ENCODE results near the gene RNF224.

Gene RNF224

GRCh38 chr9:137243626-137244485 lies 16.6 kb downstream of the RNF224 start:
- no peaks in the 10 kb centered on the region for H3K9me3 Mint-ChIP-seq
- peak overlapping the region; percentile 55 for H3K27ac Mint-ChIP-seq
- H3K4me1 Mint-ChIP-seq (ENCODE audit: low read depth), result peaks cover 24% of the 10 kb centered on the region
- H3K4me3 Mint-ChIP-seq, result peak overlapping the region; percentile 85
- no peaks in the 10 kb centered on the region for H3K27me3 Mint-ChIP-seq
- H3K36me3 Mint-ChIP-seq (ENCODE audit: low read depth), result peaks cover 27% of the 10 kb centered on the region

- peaks cover 27% of the 10 kb centered on the region for H3K36me3 Mint-ChIP-seq (ENCODE audit: low read depth)
- H3K9me3 Mint-ChIP-seq, result no peaks in the 10 kb centered on the region
- H3K4me3 Mint-ChIP-seq, result no peak overlapping the region
- H3K27me3 Mint-ChIP-seq, result no peaks in the 10 kb centered on the region
- H3K27ac Mint-ChIP-seq, result no peak overlapping the region
- peaks cover 17% of the 10 kb centered on the region for H3K4me1 Mint-ChIP-seq (ENCODE audit: low read depth)
These were observed 17.5 kb downstream of the RNF224 start for GRCh38 chr9:137244486-137245449.

DNA sequence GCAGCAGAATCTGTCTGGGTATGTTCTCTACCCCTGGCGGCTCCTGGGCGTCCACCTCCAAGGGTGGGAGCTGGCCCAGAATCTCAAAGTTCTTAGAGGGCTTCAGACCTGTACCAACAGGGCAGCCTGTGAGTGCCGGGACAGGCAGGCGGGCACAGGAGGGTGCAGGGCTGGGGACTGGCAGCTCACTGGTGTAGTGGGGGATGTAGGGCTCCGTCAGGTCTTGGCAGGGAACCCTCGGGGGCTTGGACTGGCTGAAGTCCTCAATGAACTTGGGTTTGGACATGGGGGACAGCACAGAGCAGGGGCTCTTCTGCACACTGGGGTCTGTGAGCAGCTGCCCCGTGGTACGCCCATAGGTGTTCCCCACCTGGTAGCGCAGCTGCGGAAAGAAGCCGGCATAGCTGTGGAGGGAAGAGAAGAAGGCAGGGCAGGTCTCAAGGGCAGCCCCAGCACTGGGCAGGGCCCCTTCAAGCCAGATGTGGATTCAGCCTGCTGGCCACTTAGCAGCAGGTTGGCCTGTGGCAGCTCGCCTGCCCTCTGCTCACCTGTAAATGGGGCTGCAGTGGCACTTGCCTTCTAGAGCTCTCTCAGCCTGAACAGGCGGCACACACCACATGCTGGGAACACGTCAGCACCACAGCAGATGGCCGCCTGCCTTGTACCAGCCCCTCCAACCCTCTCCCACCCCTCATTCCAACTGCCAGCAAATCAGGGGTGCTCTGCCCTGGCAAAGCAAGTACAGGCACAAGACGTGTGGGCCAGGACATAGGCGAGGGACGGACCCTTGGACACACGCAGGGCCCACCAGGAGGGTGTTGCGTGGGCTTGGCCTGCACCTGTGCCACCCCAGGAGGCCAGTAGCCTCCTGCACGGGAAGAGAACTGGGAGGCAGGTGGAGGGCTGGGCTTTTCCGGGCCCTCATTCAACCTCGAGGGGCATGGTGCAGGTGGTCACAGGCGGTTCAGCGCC lies 18.4 kb downstream of the RNF224 start:
- Mint-ChIP-seq H3K36me3 (ENCODE audit: low read depth) (peaks cover 27% of the 10 kb centered on the region), H3K4me1 (ENCODE audit: low read depth) (peaks cover 15% of the 10 kb centered on the region), H3K27me3 (no peaks in the 10 kb centered on the region), H3K4me3 (no peak overlapping the region), H3K27ac (no peak overlapping the region), H3K9me3 (no peaks in the 10 kb centered on the region)

DNA sequence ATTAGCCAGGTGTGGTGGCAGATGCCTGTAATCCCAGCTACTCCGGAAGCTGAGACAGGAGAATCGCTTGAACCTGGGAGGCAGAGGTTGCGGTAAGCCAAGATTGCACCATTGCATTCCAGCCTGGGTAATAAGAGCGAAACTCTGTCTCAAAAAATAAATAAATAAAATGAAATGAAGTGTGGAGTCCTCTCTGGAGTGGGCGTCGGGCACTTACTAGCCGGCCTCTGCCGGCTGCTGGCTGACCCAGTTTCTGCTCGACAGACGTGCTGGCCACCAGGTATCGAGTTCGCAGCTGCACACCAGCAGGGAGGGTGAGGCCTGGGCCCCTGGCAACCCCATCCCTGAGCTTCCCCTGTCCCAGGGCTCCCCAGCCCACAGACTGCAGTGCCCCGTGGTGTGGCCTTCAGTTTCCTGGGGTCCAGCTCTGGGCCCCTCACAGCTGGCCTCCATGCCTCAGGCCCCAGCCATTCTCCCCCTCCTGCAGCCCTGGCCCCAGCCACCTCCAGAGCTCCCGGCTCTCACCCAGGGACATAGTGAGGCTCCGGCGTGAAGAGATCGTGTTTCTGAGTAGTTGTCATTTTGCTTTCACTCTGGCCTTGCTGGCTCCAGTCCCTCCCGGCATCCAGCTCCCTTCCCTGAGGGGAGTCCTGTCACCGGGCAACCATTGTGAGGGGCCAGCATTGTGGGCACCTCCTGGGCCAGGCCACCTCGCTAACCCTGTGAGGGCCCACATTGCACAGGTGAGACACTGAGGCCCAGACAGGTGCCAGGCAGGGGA lies 20.0 kb downstream of the RNF224 start:
- Mint-ChIP-seq H3K27ac (no peak overlapping the region), H3K4me1 (ENCODE audit: low read depth) (peaks cover 11% of the 10 kb centered on the region), H3K36me3 (ENCODE audit: low read depth) (peaks cover 17% of the 10 kb centered on the region), H3K9me3 (no peaks in the 10 kb centered on the region), H3K4me3 (no peak overlapping the region), H3K27me3 (no peaks in the 10 kb centered on the region)

DNA sequence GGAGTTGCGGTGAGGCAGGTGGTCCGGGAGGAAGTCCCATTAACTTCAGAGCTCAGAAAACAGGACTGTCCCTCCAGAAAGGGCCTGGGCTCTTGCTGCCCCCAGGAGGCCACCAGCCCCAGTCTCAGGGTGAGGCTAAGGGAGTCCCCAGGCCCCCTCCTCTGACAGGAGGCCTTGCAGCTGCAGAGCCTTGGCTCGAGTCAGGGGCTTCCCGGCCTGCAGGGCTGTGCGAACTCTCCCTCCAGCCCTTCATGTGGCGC lies 20.5 kb downstream of the RNF224 start:
- no peaks in the 10 kb centered on the region for H3K27me3 Mint-ChIP-seq
- no peak overlapping the region for H3K4me3 Mint-ChIP-seq
- peaks cover 11% of the 10 kb centered on the region for H3K36me3 Mint-ChIP-seq (ENCODE audit: low read depth)
- no peak overlapping the region for H3K27ac Mint-ChIP-seq
- no peaks in the 10 kb centered on the region for H3K9me3 Mint-ChIP-seq
- H3K4me1 Mint-ChIP-seq (ENCODE audit: low read depth), result peaks cover 6% of the 10 kb centered on the region

GRCh38 chr9:137250329-137251193 lies 23.3 kb downstream of the RNF224 start:
- no peak overlapping the region for H3K27ac Mint-ChIP-seq

DNA sequence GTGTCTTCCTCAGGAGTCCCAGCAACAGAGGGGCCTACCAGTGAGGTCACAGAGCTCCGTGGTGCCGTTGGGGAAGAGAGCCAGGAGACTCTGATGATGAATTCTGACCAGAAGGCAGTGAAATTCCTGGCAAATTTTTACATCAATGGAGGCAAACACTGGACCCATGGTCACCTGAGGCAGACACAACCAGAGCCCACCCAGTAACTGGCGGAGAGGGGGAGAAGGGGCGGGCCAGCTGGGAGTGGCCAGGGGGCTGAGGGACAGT lies 23.8 kb downstream of the RNF224 start, which contains the start of gene STPG3:
TSS of gene STPG3 (plus strand) at position 93 of the 268 bp plus-strand sequence. CDS start at position 94, 1 bp downstream.
- Mint-ChIP-seq H3K36me3 (ENCODE audit: low read depth) (no peaks in the 10 kb centered on the region), H3K27ac (no peak within 1 kb of the TSS), H3K4me1 (ENCODE audit: low read depth) (peaks cover 6% of the 10 kb centered on the region), H3K9me3 (no peaks in the 10 kb centered on the region), H3K4me3 (no peak within 1 kb of the TSS), H3K27me3 (no peaks in the 10 kb centered on the region)

More at GRCh38 chr9:137250329-137251193, 23.3 kb downstream of the RNF224 start:
- no peaks in the 10 kb centered on the region for H3K27me3 Mint-ChIP-seq
- H3K36me3 Mint-ChIP-seq (ENCODE audit: low read depth), result no peaks in the 10 kb centered on the region
- no peaks in the 10 kb centered on the region for H3K9me3 Mint-ChIP-seq
- H3K4me3 Mint-ChIP-seq, result no peak overlapping the region
- H3K4me1 Mint-ChIP-seq (ENCODE audit: low read depth), result peaks cover 5% of the 10 kb centered on the region

GRCh38 chr9:137251490-137252268 lies 24.4 kb downstream of the RNF224 start:
- H3K27ac Mint-ChIP-seq, result no peak overlapping the region
- H3K27me3 Mint-ChIP-seq, result no peaks in the 10 kb centered on the region
- no peak overlapping the region for H3K4me3 Mint-ChIP-seq
- no peaks in the 10 kb centered on the region for H3K36me3 Mint-ChIP-seq (ENCODE audit: low read depth)
- H3K9me3 Mint-ChIP-seq, result no peaks in the 10 kb centered on the region
- H3K4me1 Mint-ChIP-seq (ENCODE audit: low read depth), result peaks cover 11% of the 10 kb centered on the region

DNA sequence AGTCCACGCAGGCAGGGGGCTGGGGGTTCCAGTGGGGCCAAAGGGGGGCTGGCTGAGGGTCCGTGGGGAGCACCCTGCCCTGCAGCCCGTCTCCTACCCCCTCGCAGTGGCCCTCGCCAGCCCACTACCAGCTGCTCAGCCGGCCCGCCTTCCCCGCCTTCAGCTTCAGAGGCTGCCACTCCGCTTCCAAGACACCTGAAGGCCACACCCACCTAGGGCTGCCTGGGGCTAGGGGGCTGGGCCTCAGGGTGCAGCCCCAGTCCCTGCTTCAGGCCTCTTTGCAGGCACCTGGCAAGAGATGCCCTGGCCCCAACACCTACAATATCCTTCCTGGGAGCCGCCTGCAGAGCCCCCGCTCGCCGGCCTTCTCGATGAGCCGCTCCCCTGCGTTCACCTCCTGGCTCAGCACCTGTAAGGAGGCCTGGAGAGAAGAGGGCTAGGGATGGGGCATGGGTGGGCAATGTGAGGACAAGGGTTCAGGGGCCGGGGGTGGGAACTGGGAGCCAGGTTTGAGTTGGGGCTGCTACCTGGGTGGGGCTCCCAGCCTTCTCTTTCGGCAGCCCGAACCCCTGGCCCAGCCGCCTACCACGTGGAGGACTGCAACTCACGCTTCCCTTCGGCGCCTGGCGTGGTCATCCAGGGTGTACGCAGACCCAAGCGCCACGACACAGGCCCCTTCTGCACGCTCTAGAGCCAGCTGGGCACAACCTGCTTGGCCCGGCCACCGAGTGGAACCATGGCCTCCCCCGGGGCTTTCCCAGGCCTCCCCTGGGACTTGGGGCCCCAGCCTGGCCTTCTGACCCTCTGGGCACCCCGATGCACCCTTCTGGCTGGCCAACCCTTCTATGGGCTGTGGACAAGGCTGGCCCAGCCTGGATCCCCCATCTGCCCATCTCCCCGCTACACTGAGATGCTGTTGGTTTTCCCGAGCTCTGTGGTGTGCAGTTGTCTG lies 25.5 kb downstream of the RNF224 start:
- no peak overlapping the region for H3K4me3 Mint-ChIP-seq
- H3K36me3 Mint-ChIP-seq (ENCODE audit: low read depth), result no peaks in the 10 kb centered on the region
- peaks cover 17% of the 10 kb centered on the region for H3K4me1 Mint-ChIP-seq (ENCODE audit: low read depth)
- no peak overlapping the region for H3K27ac Mint-ChIP-seq
- H3K27me3 Mint-ChIP-seq, result no peaks in the 10 kb centered on the region
- H3K9me3 Mint-ChIP-seq, result no peaks in the 10 kb centered on the region

DNA sequence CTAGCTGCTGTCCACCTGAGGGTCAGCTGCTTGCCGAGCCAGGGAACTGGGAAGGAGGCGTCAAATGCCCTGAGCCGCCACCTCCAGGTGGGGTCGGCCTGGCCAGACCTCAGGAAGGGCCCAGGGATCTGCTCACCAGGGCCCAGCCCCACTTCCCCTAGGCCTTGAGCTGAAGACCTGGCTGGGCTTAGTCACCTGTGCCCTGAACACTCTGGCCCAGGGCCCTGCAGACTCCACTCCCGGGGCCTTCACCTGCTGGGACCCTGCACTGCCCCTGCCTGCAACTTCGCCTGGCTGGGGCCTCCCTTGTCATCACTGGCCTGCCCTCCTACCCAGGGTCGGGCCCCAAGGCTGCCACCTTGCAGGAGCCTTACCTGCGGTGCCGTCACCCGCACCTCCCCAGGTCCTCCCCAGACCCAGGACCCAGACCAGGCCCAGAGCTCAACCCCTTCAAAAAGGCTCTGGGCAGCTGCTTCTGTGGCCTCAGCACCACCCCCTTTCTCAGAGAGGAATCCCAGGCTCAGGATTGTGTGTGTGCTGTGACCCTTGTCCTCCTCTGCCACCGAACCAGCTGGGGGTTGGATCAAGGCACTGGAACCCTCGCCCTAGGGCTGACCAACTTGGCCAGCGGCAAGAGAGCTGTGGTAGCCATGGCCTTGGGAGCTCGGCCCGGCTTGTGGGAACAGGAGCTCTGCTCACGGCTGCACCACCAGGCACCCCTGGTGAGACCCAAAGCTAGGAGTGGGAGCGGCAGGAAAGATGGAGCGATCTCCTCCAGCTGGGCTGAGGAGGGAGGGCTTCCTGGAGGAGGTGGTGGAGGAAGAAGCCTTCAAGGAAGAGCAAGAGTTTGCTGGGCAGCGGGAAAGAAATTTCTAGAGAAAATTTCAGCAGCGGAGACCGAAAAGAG lies 26.7 kb downstream of the RNF224 start:
- H3K27me3 Mint-ChIP-seq, result no peaks in the 10 kb centered on the region
- peak overlapping the region; percentile 85 for H3K27ac Mint-ChIP-seq
- peak overlapping the region; percentile 81 for H3K4me3 Mint-ChIP-seq
- peaks cover 17% of the 10 kb centered on the region for H3K4me1 Mint-ChIP-seq (ENCODE audit: low read depth)
- peaks cover 4% of the 10 kb centered on the region for H3K36me3 Mint-ChIP-seq (ENCODE audit: low read depth)
- H3K9me3 Mint-ChIP-seq, result no peaks in the 10 kb centered on the region

Measured in stimulated activated naive CD8-positive, alpha-beta T cell treated with anti-CD3 and anti-CD28 coated beads, Interleukin-15, Interleukin-2, amounts not matched to agents 100 ng/mL and 50 ng/mL, for 24 hours (primary cell).